ENCODE measurements around the gene LCMT1.
A peak's percentile ranks its signal among the peaks of the same experiment; 100 is the strongest.
"Not testable (repeated sequence)": the region's sequence is repeated elsewhere in the genome, so short reads cannot be mapped to it uniquely, and the experiment has no call there.

LCMT1 gene

GRCh38 chr16:25111403-25112166, at the start of gene LCMT1:
TSS of gene LCMT1 (plus strand) at chr16:25111742. CDS start at chr16:25111884, 142 bp downstream.
- no peaks in the 10 kb centered on the region for H3K9me3 Mint-ChIP-seq
- ATAC-seq (replicated peaks; ENCODE audit: extremely low read depth, poor library complexity, severe bottlenecking) = peak; percentile 93

GRCh38 chr16:25063102-25063501, 48.4 kb upstream of the LCMT1 start:
- Mint-ChIP-seq H3K27ac (ENCODE audit: low read depth) (peak overlapping the region; percentile 83), H3K4me3 (no peak overlapping the region), H3K36me3 (ENCODE audit: insufficient read depth) (peaks cover 5% of the 10 kb centered on the region), H3K27me3 (no peaks in the 10 kb centered on the region), H3K4me1 (peaks cover 45% of the 10 kb centered on the region), H3K9me3 (no peaks in the 10 kb centered on the region)
- DNase-seq (ENCODE audit: low spot score in 2 of 2) = no peak
- ATAC-seq (replicated peaks; ENCODE audit: extremely low read depth, poor library complexity, severe bottlenecking) = no peak

More at GRCh38 chr16:25111403-25112166, at the start of gene LCMT1:
- H3K4me3 Mint-ChIP-seq = peak within 1 kb of the TSS; percentile 88
- peaks cover 14% of the 10 kb centered on the region for H3K36me3 Mint-ChIP-seq (ENCODE audit: insufficient read depth)
- no peaks in the 10 kb centered on the region for H3K27me3 Mint-ChIP-seq
- peak within 1 kb of the TSS; percentile 86 for H3K27ac Mint-ChIP-seq (ENCODE audit: low read depth)
- peaks cover 62% of the 10 kb centered on the region for H3K4me1 Mint-ChIP-seq
- peak; percentile 74 to 92 for DNase-seq (ENCODE audit: low spot score in 2 of 2)

- DNase-seq (ENCODE audit: low spot score in 2 of 2) (no peak), ATAC-seq (replicated peaks; ENCODE audit: extremely low read depth, poor library complexity, severe bottlenecking) (no peak)
- Mint-ChIP-seq H3K4me1 (peaks cover 45% of the 10 kb centered on the region), H3K9me3 (no peaks in the 10 kb centered on the region), H3K27me3 (no peaks in the 10 kb centered on the region), H3K36me3 (ENCODE audit: insufficient read depth) (peaks cover 5% of the 10 kb centered on the region), H3K4me3 (no peak overlapping the region), H3K27ac (ENCODE audit: low read depth) (no peak overlapping the region)
Measured at GRCh38 chr16:25063865-25064264, 47.7 kb upstream of the LCMT1 start.

GRCh38 chr16:25064281-25064680, 47.3 kb upstream of the LCMT1 start:
- H3K27me3 Mint-ChIP-seq; DNase-seq (ENCODE audit: low spot score in 2 of 2); H3K4me3 Mint-ChIP-seq; H3K36me3 Mint-ChIP-seq (ENCODE audit: insufficient read depth); H3K27ac Mint-ChIP-seq (ENCODE audit: low read depth); H3K9me3 Mint-ChIP-seq; ATAC-seq (replicated peaks; ENCODE audit: extremely low read depth, poor library complexity, severe bottlenecking): not testable (repeated sequence)
- H3K4me1 Mint-ChIP-seq = peaks cover 45% of the 10 kb centered on the region

GRCh38 chr16:25064937-25065336, 46.6 kb upstream of the LCMT1 start:
- Mint-ChIP-seq H3K36me3 (ENCODE audit: insufficient read depth) (peaks cover 5% of the 10 kb centered on the region), H3K9me3 (no peaks in the 10 kb centered on the region), H3K27ac (ENCODE audit: low read depth) (no peak overlapping the region), H3K27me3 (no peaks in the 10 kb centered on the region), H3K4me3 (no peak overlapping the region), H3K4me1 (peaks cover 45% of the 10 kb centered on the region)
- DNase-seq (ENCODE audit: low spot score in 2 of 2) (no peak), ATAC-seq (replicated peaks; ENCODE audit: extremely low read depth, poor library complexity, severe bottlenecking) (no peak)

GRCh38 chr16:25065899-25066298, 45.6 kb upstream of the LCMT1 start:
- H3K27ac Mint-ChIP-seq (ENCODE audit: low read depth) = peak overlapping the region; percentile 80
- no peaks in the 10 kb centered on the region for H3K9me3 Mint-ChIP-seq
- DNase-seq (ENCODE audit: low spot score in 2 of 2) (no peak), ATAC-seq (replicated peaks; ENCODE audit: extremely low read depth, poor library complexity, severe bottlenecking) (no peak)
- peaks cover 37% of the 10 kb centered on the region for H3K4me1 Mint-ChIP-seq
- H3K27me3 Mint-ChIP-seq = no peaks in the 10 kb centered on the region
- H3K36me3 Mint-ChIP-seq (ENCODE audit: insufficient read depth) = peaks cover 5% of the 10 kb centered on the region
- H3K4me3 Mint-ChIP-seq = peak overlapping the region; percentile 82

GRCh38 chr16:25066426-25066746, 45.2 kb upstream of the LCMT1 start:
- no peak for DNase-seq (ENCODE audit: low spot score in 2 of 2)

GRCh38 chr16:25066747-25067631, 44.6 kb upstream of the LCMT1 start:
- peak; percentile 98 for ATAC-seq (replicated peaks; ENCODE audit: extremely low read depth, poor library complexity, severe bottlenecking)
- H3K27me3 Mint-ChIP-seq = no peaks in the 10 kb centered on the region
- peaks cover 5% of the 10 kb centered on the region for H3K36me3 Mint-ChIP-seq (ENCODE audit: insufficient read depth)
- DNase-seq (ENCODE audit: low spot score in 2 of 2) = peak; percentile 56 to 57
- H3K4me1 Mint-ChIP-seq = peaks cover 27% of the 10 kb centered on the region
- H3K27ac Mint-ChIP-seq (ENCODE audit: low read depth) = peak overlapping the region; percentile 80
- peak overlapping the region; percentile 82 for H3K4me3 Mint-ChIP-seq
- no peaks in the 10 kb centered on the region for H3K9me3 Mint-ChIP-seq

More at GRCh38 chr16:25066426-25066746, 45.2 kb upstream of the LCMT1 start:
- H3K4me1 Mint-ChIP-seq = peaks cover 33% of the 10 kb centered on the region
- H3K27ac Mint-ChIP-seq (ENCODE audit: low read depth) = peak overlapping the region; percentile 80
- no peaks in the 10 kb centered on the region for H3K27me3 Mint-ChIP-seq
- no peaks in the 10 kb centered on the region for H3K9me3 Mint-ChIP-seq
- peak overlapping the region; percentile 82 for H3K4me3 Mint-ChIP-seq
- peaks cover 5% of the 10 kb centered on the region for H3K36me3 Mint-ChIP-seq (ENCODE audit: insufficient read depth)
- no peak for ATAC-seq (replicated peaks; ENCODE audit: extremely low read depth, poor library complexity, severe bottlenecking)

- no peak overlapping the region for H3K4me3 Mint-ChIP-seq
- no peaks in the 10 kb centered on the region for H3K27me3 Mint-ChIP-seq
- no peaks in the 10 kb centered on the region for H3K36me3 Mint-ChIP-seq (ENCODE audit: insufficient read depth)
- ATAC-seq (replicated peaks; ENCODE audit: extremely low read depth, poor library complexity, severe bottlenecking) (no peak), DNase-seq (ENCODE audit: low spot score in 2 of 2) (no peak)
- no peaks in the 10 kb centered on the region for H3K4me1 Mint-ChIP-seq
- H3K27ac Mint-ChIP-seq (ENCODE audit: low read depth) = no peak overlapping the region
- H3K9me3 Mint-ChIP-seq = no peaks in the 10 kb centered on the region
Measured at GRCh38 chr16:25073854-25074253, 37.7 kb upstream of the LCMT1 start.

GRCh38 chr16:25078386-25078978, 33.1 kb upstream of the LCMT1 start:
- Mint-ChIP-seq H3K36me3 (ENCODE audit: insufficient read depth) (no peaks in the 10 kb centered on the region), H3K9me3 (no peaks in the 10 kb centered on the region), H3K27me3 (no peaks in the 10 kb centered on the region), H3K4me1 (no peaks in the 10 kb centered on the region), H3K27ac (ENCODE audit: low read depth) (no peak overlapping the region), H3K4me3 (no peak overlapping the region)
- ATAC-seq (replicated peaks; ENCODE audit: extremely low read depth, poor library complexity, severe bottlenecking) (no peak), DNase-seq (ENCODE audit: low spot score in 2 of 2) (no peak)

- H3K27ac Mint-ChIP-seq (ENCODE audit: low read depth) = no peak overlapping the region
- no peaks in the 10 kb centered on the region for H3K4me1 Mint-ChIP-seq
- no peaks in the 10 kb centered on the region for H3K27me3 Mint-ChIP-seq
- no peak overlapping the region for H3K4me3 Mint-ChIP-seq
- ATAC-seq (replicated peaks; ENCODE audit: extremely low read depth, poor library complexity, severe bottlenecking) (no peak), DNase-seq (ENCODE audit: low spot score in 2 of 2) (no peak)
- no peaks in the 10 kb centered on the region for H3K9me3 Mint-ChIP-seq
- H3K36me3 Mint-ChIP-seq (ENCODE audit: insufficient read depth) = no peaks in the 10 kb centered on the region
Measured at GRCh38 chr16:25079637-25080378, 31.7 kb upstream of the LCMT1 start.
